SK-N-SH treated with all-trans-retinoic acid at 6 μM for 48 hours (cell line): Measurements from ENCODE around the gene ACTL8.

ENCODE experiments used
- ARNTL ChIP-seq: fragments of 450-650 bp; formaldehyde crosslinking; IDR thresholded peaks from 2 replicates; pipeline ENCODE4 v1.5.0; 2020; ENCODE audit warnings: low read depth, mild to moderate bottlenecking, moderate library complexity, borderline replicate concordance
- CREB5 ChIP-seq: fragments of 250-450 bp; sonication (Bioruptor Pico); IDR thresholded peaks from 2 replicates; pipeline ENCODE4 v1.5.1; 2020; ENCODE audit warnings: low read depth, mild to moderate bottlenecking, moderate library complexity
- CSDC2 ChIP-seq: fragments of 250-450 bp; sonication (Bioruptor Pico); IDR thresholded peaks from 2 replicates; pipeline ENCODE4 v1.5.0; 2020; ENCODE audit warnings: mild to moderate bottlenecking, moderate library complexity
- PATZ1 ChIP-seq: fragments of 250-450 bp; sonication (Bioruptor Pico); IDR thresholded peaks from 2 replicates; pipeline ENCODE4 v1.8.0; 2020; ENCODE audit warnings: mild to moderate bottlenecking, moderate library complexity, borderline replicate concordance
- POU6F1 ChIP-seq: fragments of 250-450 bp; sonication (Bioruptor Pico); IDR thresholded peaks from 2 replicates; pipeline ENCODE4 v1.8.0; 2021; ENCODE audit warnings: low read depth, mild to moderate bottlenecking, moderate library complexity, borderline replicate concordance
- PPARA ChIP-seq: fragments of 250-450 bp; sonication (Bioruptor Pico); IDR thresholded peaks from 2 replicates; pipeline ENCODE4 v1.5.0; 2020; ENCODE audit warnings: mild to moderate bottlenecking, borderline replicate concordance
- RARB ChIP-seq: fragments of 250-450 bp; sonication (Bioruptor Pico); IDR thresholded peaks from 2 replicates; pipeline ENCODE4 v1.8.0; 2021; ENCODE audit warnings: mild to moderate bottlenecking, moderate library complexity
- TOX ChIP-seq: fragments of 250-450 bp; sonication (Bioruptor Pico); IDR thresholded peaks from 2 replicates; pipeline ENCODE4 v1.8.0; 2021; ENCODE audit warnings: mild to moderate bottlenecking, moderate library complexity, borderline replicate concordance
- ZFP3 ChIP-seq: fragments of 250-450 bp; sonication (Bioruptor Pico); IDR thresholded peaks from 2 replicates; pipeline ENCODE4 v1.5.0; 2020; ENCODE audit warnings: mild to moderate bottlenecking, moderate library complexity
- ZFP30 ChIP-seq: fragments of 450-650 bp; formaldehyde crosslinking; IDR thresholded peaks from 2 replicates; pipeline ENCODE4 v1.5.0; 2022; ENCODE audit warnings: mild to moderate bottlenecking, moderate library complexity
- ZNF8 ChIP-seq: fragments of 450-650 bp; formaldehyde crosslinking; IDR thresholded peaks from 2 replicates; pipeline ENCODE4 v1.5.0; 2020; ENCODE audit warnings: mild to moderate bottlenecking, moderate library complexity

GRCh38 chr1:17819129-17819802, 64.1 kb downstream of the ACTL8 start:
- no peak for TF ChIP-seq PPARA (CRISPR knock-in tag)
- TF ChIP-seq ZFP30: no peak
- no peak for TF ChIP-seq TOX
- TF ChIP-seq RARB (CRISPR knock-in tag): no peak
- no peak for TF ChIP-seq CREB5 (CRISPR knock-in tag)
- no peak for TF ChIP-seq ARNTL (CRISPR knock-in tag)
- no peak for TF ChIP-seq ZFP3 (CRISPR knock-in tag)
- no peak for TF ChIP-seq PATZ1
- TF ChIP-seq POU6F1: no peak
- TF ChIP-seq CSDC2 (CRISPR knock-in tag): no peak
- no peak for TF ChIP-seq ZNF8 (CRISPR knock-in tag)
